Ishikawa (cell line): ENCODE measurements around the gene CPED1.

Experiments
- REST ChIP-seq: IDR thresholded peaks from 2 replicates; pipeline ENCODE4 v1.6.1; 2012; ENCODE audit warnings: low read depth, mild to moderate bottlenecking
- TAF1 ChIP-seq: IDR thresholded peaks from 2 replicates; pipeline ENCODE4 v1.6.1; 2012; ENCODE audit warnings: low read depth, mild to moderate bottlenecking
- TEAD4 ChIP-seq: IDR thresholded peaks from 2 replicates; pipeline ENCODE4 v1.6.1; 2012
- YY1 ChIP-seq: IDR thresholded peaks from 2 replicates; pipeline ENCODE4 v1.6.1; 2012; ENCODE audit warnings: low read depth
- ZBTB7A ChIP-seq: IDR thresholded peaks from 2 replicates; pipeline ENCODE4 v1.6.1; 2012; ENCODE audit warnings: low read depth

GRCh38 chr7:121294448-121294992 lies 306.0 kb downstream of the CPED1 start:
- TF ChIP-seq ZBTB7A (no peak), TAF1 (no peak), YY1 (no peak), REST (no peak), TEAD4 (no peak)
